ENCODE results near the gene OR2S2. TPM values are rescaled to one million over a fixed set of nuclear protein-coding genes. Genes with fewer than 3 reads are reported as not detected.
"Not testable (repeated sequence)": the region's sequence is repeated elsewhere in the genome, so short reads cannot be mapped to it uniquely, and the experiment has no call there.

The OR2S2 gene
- total RNA-seq, 1 donor from 2014 or later, result not detected

- no peak for DNase-seq
Measured at GRCh38 chr9:35933550-35934067, 24.3 kb downstream of the OR2S2 start.

GRCh38 chr9:35932735-35933134 lies 25.2 kb downstream of the OR2S2 start:
- DNase-seq, result no peak

GRCh38 chr9:35930989-35931388 lies 27.0 kb downstream of the OR2S2 start:
- DNase-seq, result no peak

GRCh38 chr9:35930521-35930920 lies 27.4 kb downstream of the OR2S2 start:
- DNase-seq, result no peak

GRCh38 chr9:35929453-35929718 lies 28.6 kb downstream of the OR2S2 start:
- no peak for DNase-seq

GRCh38 chr9:35928591-35929452 lies 29.1 kb downstream of the OR2S2 start:
- no peak for DNase-seq

GRCh38 chr9:35923927-35924763 lies 33.8 kb downstream of the OR2S2 start:
- no peak for DNase-seq

- DNase-seq, result no peak
Measured at GRCh38 chr9:35923598-35923926, 34.4 kb downstream of the OR2S2 start.

GRCh38 chr9:35920051-35920620 lies 37.8 kb downstream of the OR2S2 start:
- peak; percentile 65 for DNase-seq

GRCh38 chr9:35919212-35920008 lies 38.5 kb downstream of the OR2S2 start:
- no peak for DNase-seq

- no peak for DNase-seq
Measured at GRCh38 chr9:35918780-35919179, 39.2 kb downstream of the OR2S2 start.

- DNase-seq, result no peak
Measured at GRCh38 chr9:35917261-35917660, 40.7 kb downstream of the OR2S2 start.

GRCh38 chr9:35915681-35916294 lies 42.2 kb downstream of the OR2S2 start:
- no peak for DNase-seq

- DNase-seq, result peak; percentile 66
Measured at GRCh38 chr9:35914301-35914807, 43.6 kb downstream of the OR2S2 start.

- not testable (repeated sequence) for DNase-seq
Measured at GRCh38 chr9:35913429-35913828, 44.5 kb downstream of the OR2S2 start.

GRCh38 chr9:35912791-35913400 lies 45.1 kb downstream of the OR2S2 start:
- DNase-seq, result no peak

- no peak for DNase-seq
Measured at GRCh38 chr9:35911690-35912089, 46.3 kb downstream of the OR2S2 start.

GRCh38 chr9:35910613-35911359 lies 47.2 kb downstream of the OR2S2 start:
- no peak for DNase-seq

GRCh38 chr9:35909687-35910612 lies 48.0 kb downstream of the OR2S2 start:
- no peak for DNase-seq

Data from tongue (tissue), 2 donors.